T1000 (cell line): ENCODE results near the gene NKTR.

ENCODE experiments used
- DNase-seq: peaks from one replicate; lab custom pipeline; 2025; ENCODE audit warnings: mixed read lengths; lab: John Stamatoyannopoulos, UW

NKTR gene

GRCh38 chr3:42651248-42652091 lies 51.0 kb downstream of the NKTR start:
- DNase-seq = peak; percentile 62

GRCh38 chr3:42652251-42652610 lies 51.7 kb downstream of the NKTR start:
- no peak for DNase-seq

GRCh38 chr3:42652611-42653302 lies 52.3 kb downstream of the NKTR start:
- peak; percentile 30 for DNase-seq

GRCh38 chr3:42653303-42653559 lies 52.7 kb downstream of the NKTR start:
- no peak for DNase-seq

GRCh38 chr3:42653560-42654330 lies 53.3 kb downstream of the NKTR start, which contains the start of gene ZBTB47:
Gene ZBTB47 (plus strand): TSS chr3:42653697. CDS start chr3:42658356, 4,659 bp downstream.
- no peak for DNase-seq

GRCh38 chr3:42654331-42655201 lies 54.1 kb downstream of the NKTR start:
- peak; percentile 21 for DNase-seq

- no peak for DNase-seq
Observed at GRCh38 chr3:42655331-42655888, 54.9 kb downstream of the NKTR start.

- no peak for DNase-seq
Observed at GRCh38 chr3:42655980-42656679, 55.6 kb downstream of the NKTR start.

- DNase-seq = no peak
Observed at GRCh38 chr3:42656680-42657610, 56.5 kb downstream of the NKTR start.

- no peak for DNase-seq
Observed at GRCh38 chr3:42657675-42658074, 57.2 kb downstream of the NKTR start.

- no peak for DNase-seq
Observed at GRCh38 chr3:42658091-42658770, 57.7 kb downstream of the NKTR start.

GRCh38 chr3:42658771-42659390 lies 58.4 kb downstream of the NKTR start:
- DNase-seq = no peak

- DNase-seq = no peak
Observed at GRCh38 chr3:42659451-42660130, 59.1 kb downstream of the NKTR start.

- DNase-seq = no peak
Observed at GRCh38 chr3:42660131-42660715, 59.7 kb downstream of the NKTR start.

- no peak for DNase-seq
Observed at GRCh38 chr3:42660898-42661297, 60.4 kb downstream of the NKTR start.

GRCh38 chr3:42661593-42662022 lies 61.1 kb downstream of the NKTR start:
- DNase-seq = no peak

GRCh38 chr3:42662037-42662812 lies 61.7 kb downstream of the NKTR start:
- no peak for DNase-seq
